ENCODE measurements around the gene ADA. TPM values are rescaled to one million over a fixed set of nuclear protein-coding genes. Genes with fewer than 3 reads are reported as not detected.

Gene ADA
- polyA plus RNA-seq, 1 donor (not counting 4 experiments of a cell fraction or from before 2014, with no cell fraction given), result 21.4 TPM

- no peak for TF ChIP-seq EZH2 (IDR thresholded peaks at IDR 0.05; ENCODE audit: low read length)
- no peak for TF ChIP-seq CTCF (optimal IDR thresholded peaks at IDR 0.05 in 1 of 3, IDR thresholded peaks at IDR 0.05 in 1 of 3, conservative IDR thresholded peaks at IDR 0.05 in 1 of 3; ENCODE audit: extremely low read depth in 1 of 3, insufficient read depth in 2 of 3, low read length in 3 of 3)
- dilution Hi-C loops (cut with MboI; ENCODE audit: extremely low pct_ligation_motif_present, low sequenced_read_pairs), result no loop called here
- no peak overlapping the region for H3K4me3 ChIP-seq (ENCODE audit: control insufficient read depth in 2 of 3, extremely low read depth in 1 of 3, insufficient read depth in 2 of 3, low read depth in 1 of 3, low read length in 3 of 3)
- DNase-seq (ENCODE audit: low read depth, low spot score) (no peak), FAIRE-seq (no peak)
- no peaks in the 10 kb centered on the region for H3K27me3 ChIP-seq (ENCODE audit: control insufficient read depth, extremely low read depth, insufficient read depth, low read length)
- no peak overlapping the region for H2AFZ ChIP-seq (ENCODE audit: control insufficient read depth, low read length)
- H3K9me3 ChIP-seq (ENCODE audit: control insufficient read depth, low read depth, low read length), result no peaks in the 10 kb centered on the region
- no peaks in the 10 kb centered on the region for H4K20me1 ChIP-seq (ENCODE audit: control insufficient read depth, extremely low read depth, insufficient read depth, low read length)
- H3K4me2 ChIP-seq (ENCODE audit: control insufficient read depth, extremely low read depth, insufficient read depth, low read depth, low read length), result no peak overlapping the region
- no peak overlapping the region for H3K9ac ChIP-seq (ENCODE audit: control insufficient read depth, extremely low read depth, insufficient read depth, low read length)
- H3K9me1 ChIP-seq (ENCODE audit: control insufficient read depth, extremely low read depth, insufficient read depth, low read length), result no peaks in the 10 kb centered on the region
- peaks cover 10% of the 10 kb centered on the region for H3K4me1 ChIP-seq (ENCODE audit: control insufficient read depth, extremely low read depth, insufficient read depth, low read length)
- H3K27ac ChIP-seq (ENCODE audit: control insufficient read depth, insufficient read depth, low read length), result no peak overlapping the region
- no peaks in the 10 kb centered on the region for H3K79me2 ChIP-seq (ENCODE audit: control insufficient read depth, insufficient read depth, low read length)
- peaks cover 3 to 4% of the 10 kb centered on the region in 2 experiments for H3K36me3 ChIP-seq (ENCODE audit: control insufficient read depth in 2 of 2, extremely low read depth in 1 of 2, insufficient read depth in 2 of 2, low read length in 2 of 2)
These were observed 37.9 kb downstream of the ADA start for GRCh38 chr20:44613575-44613974.

- peak overlapping the region; percentile 10 for H3K9ac ChIP-seq (ENCODE audit: control insufficient read depth, extremely low read depth, insufficient read depth, low read length)
- H3K9me1 ChIP-seq (ENCODE audit: control insufficient read depth, extremely low read depth, insufficient read depth, low read length), result no peaks in the 10 kb centered on the region
- H3K27ac ChIP-seq (ENCODE audit: control insufficient read depth, insufficient read depth, low read length), result no peak overlapping the region
- H3K36me3 ChIP-seq (ENCODE audit: control insufficient read depth in 2 of 2, extremely low read depth in 1 of 2, insufficient read depth in 2 of 2, low read length in 2 of 2), result no peaks in the 10 kb centered on the region
- H4K20me1 ChIP-seq (ENCODE audit: control insufficient read depth, extremely low read depth, insufficient read depth, low read length), result no peaks in the 10 kb centered on the region
- H3K4me2 ChIP-seq (ENCODE audit: control insufficient read depth, extremely low read depth, insufficient read depth, low read depth, low read length), result no peak overlapping the region
- peaks cover 10% of the 10 kb centered on the region for H3K4me1 ChIP-seq (ENCODE audit: control insufficient read depth, extremely low read depth, insufficient read depth, low read length)
- no peak for TF ChIP-seq EZH2 (IDR thresholded peaks at IDR 0.05; ENCODE audit: low read length)
- TF ChIP-seq CTCF (optimal IDR thresholded peaks at IDR 0.05 in 1 of 3, IDR thresholded peaks at IDR 0.05 in 1 of 3, conservative IDR thresholded peaks at IDR 0.05 in 1 of 3; ENCODE audit: extremely low read depth in 1 of 3, insufficient read depth in 2 of 3, low read length in 3 of 3), result no peak
- H3K27me3 ChIP-seq (ENCODE audit: control insufficient read depth, extremely low read depth, insufficient read depth, low read length), result no peaks in the 10 kb centered on the region
- dilution Hi-C loops (cut with MboI; ENCODE audit: extremely low pct_ligation_motif_present, low sequenced_read_pairs), result no loop called here
- H3K9me3 ChIP-seq (ENCODE audit: control insufficient read depth, low read depth, low read length), result no peaks in the 10 kb centered on the region
- DNase-seq (ENCODE audit: low read depth, low spot score) (no peak), FAIRE-seq (no peak)
- peak overlapping the region; percentile 60 for H2AFZ ChIP-seq (ENCODE audit: control insufficient read depth, low read length)
- H3K79me2 ChIP-seq (ENCODE audit: control insufficient read depth, insufficient read depth, low read length), result no peaks in the 10 kb centered on the region
- H3K4me3 ChIP-seq (ENCODE audit: control insufficient read depth in 2 of 3, extremely low read depth in 1 of 3, insufficient read depth in 2 of 3, low read depth in 1 of 3, low read length in 3 of 3), result no peak overlapping the region
These were observed 41.1 kb downstream of the ADA start for GRCh38 chr20:44610313-44610962.

Data from keratinocyte (primary cell).